HepG2 (cell line): ENCODE results near the gene MND1. TPM values are rescaled to one million over a fixed set of nuclear protein-coding genes. Genes with fewer than 3 reads are reported as not detected.

ENCODE experiments used
- DMAP1 ChIP-seq: IDR thresholded peaks from 2 replicates; pipeline ENCODE4 v1.6.1; 2016
- DR1 ChIP-seq: sonication (generic); formaldehyde crosslinking; IDR thresholded peaks from 2 replicates; pipeline ENCODE4 v1.8.0; 2021; ENCODE audit warnings: mild to moderate bottlenecking, missing genetic modification reagents, inconsistent platforms
- DZIP1 ChIP-seq: sonication (generic); formaldehyde crosslinking; IDR thresholded peaks from 2 replicates; pipeline ENCODE4 v1.5.0; 2020; ENCODE audit warnings: mild to moderate bottlenecking, missing genetic modification reagents
- ETV6 ChIP-seq: sonication (generic); formaldehyde crosslinking; conservative IDR thresholded peaks from 2 replicates; pipeline ENCODE4 v1.4.0; 2020; ENCODE audit warnings: missing genetic modification reagents
- GFI1 ChIP-seq: sonication (generic); formaldehyde crosslinking; IDR thresholded peaks from 2 replicates; pipeline ENCODE4 v1.5.0; 2020; ENCODE audit warnings: missing genetic modification reagents, mild to moderate bottlenecking, borderline replicate concordance
- IRF1 ChIP-seq: sonication (generic); formaldehyde crosslinking; IDR thresholded peaks from 2 replicates; pipeline ENCODE4 v1.4.0; 2020; ENCODE audit warnings: low read depth, mild to moderate bottlenecking, missing genetic modification reagents
- NFAT5 ChIP-seq: sonication (generic); formaldehyde crosslinking; IDR thresholded peaks from 2 replicates; pipeline ENCODE4 v1.4.0; 2020; ENCODE audit warnings: missing genetic modification reagents
- RFX3 ChIP-seq: IDR thresholded peaks from 2 replicates; pipeline ENCODE4 v1.6.1; 2016; ENCODE audit warnings: missing biosample characterization, missing genetic modification reagents
- SIN3B ChIP-seq: fragments of 150-350 bp; IDR thresholded peaks from 2 replicates; pipeline ENCODE4 v1.6.1; 2014; ENCODE audit warnings: low read length
- TGIF2 ChIP-seq: IDR thresholded peaks from 2 replicates; pipeline ENCODE4 v1.6.1; 2016; ENCODE audit warnings: control low read depth, missing compliant biosample characterization
- ZBTB33 ChIP-seq: sonication (generic); formaldehyde crosslinking; IDR thresholded peaks from 2 replicates; pipeline ENCODE4 v1.4.0; 2020; ENCODE audit warnings: missing genetic modification reagents
- ZFP36L1 ChIP-seq: sonication (generic); formaldehyde crosslinking; IDR thresholded peaks from 2 replicates; pipeline ENCODE4 v1.8.0; 2022; ENCODE audit warnings: mild to moderate bottlenecking, missing genetic modification reagents, moderate library complexity
- ZFYVE20 ChIP-seq: sonication (generic); formaldehyde crosslinking; IDR thresholded peaks from 2 replicates; pipeline ENCODE4 v1.8.0; 2023; ENCODE audit warnings: low read depth, mild to moderate bottlenecking, moderate library complexity, missing genetic modification reagents, borderline replicate concordance
- ZNF224 ChIP-seq: sonication (generic); formaldehyde crosslinking; IDR thresholded peaks from 2 replicates; pipeline ENCODE4 v1.5.0; 2020; ENCODE audit warnings: mild to moderate bottlenecking, missing genetic modification reagents
- ZNF703 ChIP-seq: sonication (generic); formaldehyde crosslinking; IDR thresholded peaks from 2 replicates; pipeline ENCODE4 v1.5.1; 2020; ENCODE audit warnings: missing genetic modification reagents, mild to moderate bottlenecking, moderate library complexity, borderline replicate concordance
- ZUFSP ChIP-seq: sonication (generic); formaldehyde crosslinking; IDR thresholded peaks from 2 replicates; pipeline ENCODE4 v1.9.0; 2021; ENCODE audit warnings: missing genetic modification reagents, mild to moderate bottlenecking, borderline replicate concordance
- polyA plus RNA-seq, 8 experiments: library from polyadenylated mRNA; depleted of rRNA in 3 of 8; stranded (reverse) in 7 of 8; unstranded in 1 of 8; fragments of >200 nt; fragmentation: Illumina TruSeq in 4 of 8; extraction: Trizol in 4 of 8; gene quantifications; 2 replicates each; pipeline versions ENCODE4 v1.2.1 to v1.2.3, GENCODE V29; 2011 to 2016; ENCODE audit warnings: low read depth in 4 of 8, missing spikeins in 1 of 8, mixed read lengths in 1 of 8; ENCODE audit not compliant: insufficient read depth in 1 of 8
- total RNA-seq, 5 experiments: library from RNA; depleted of rRNA; stranded (reverse); fragments of >200 nt; fragmentation: Illumina TruSeq; extraction: Trizol; gene quantifications; 2 replicates each; pipeline ENCODE4 v1.2.3, GENCODE V29; 2016; ENCODE audit warnings: low read depth in 1 of 5

MND1 gene
- total and polyA plus RNA-seq, 2 of the 13 experiments (the other 11 are each of a cell fraction or from before 2014, with no cell fraction given): 4.8 to 30.7 TPM

GRCh38 chr4:153345012-153345981, 809 bp downstream of the MND1 start (continued):
- TF ChIP-seq NFAT5 (CRISPR knock-in tag) (no peak), ZFP36L1 (CRISPR knock-in tag) (no peak), ZNF703 (CRISPR knock-in tag) (no peak), ZUFSP (CRISPR knock-in tag) (no peak), SIN3B (no peak), ZNF224 (CRISPR knock-in tag) (no peak), TGIF2 (no peak), DMAP1 (CRISPR knock-in tag) (0 out of 2 replicates have a peak, but pooled peaks have one; percentile 10), ETV6 (no peak), GFI1 (no peak; the same call in 1 of the 2 replicates), ZFYVE20 (no peak), RFX3 (CRISPR knock-in tag) (no peak), DR1 (CRISPR knock-in tag) (no peak), IRF1 (CRISPR knock-in tag) (no peak), ZBTB33 (CRISPR knock-in tag) (no peak), DZIP1 (CRISPR knock-in tag) (no peak)
